ENCODE measurements around the gene RALA. TPM values are rescaled to one million over a fixed set of nuclear protein-coding genes. Genes with fewer than 3 reads are reported as not detected.

Gene RALA, protein sequence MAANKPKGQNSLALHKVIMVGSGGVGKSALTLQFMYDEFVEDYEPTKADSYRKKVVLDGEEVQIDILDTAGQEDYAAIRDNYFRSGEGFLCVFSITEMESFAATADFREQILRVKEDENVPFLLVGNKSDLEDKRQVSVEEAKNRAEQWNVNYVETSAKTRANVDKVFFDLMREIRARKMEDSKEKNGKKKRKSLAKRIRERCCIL
- 42.6 and 44.1 TPM in 2 replicates for total RNA-seq (ENCODE audit: low replicate concordance)
- long read RNA-seq, transcript RALA-201 (5 exons, 2,880 nt) = major isoform, 191 of 215 reads
- long read RNA-seq, partial matches to known transcripts = 6 of 215 reads
- long read RNA-seq, other reads (novel, unspliced or antisense) = 15 of 215 reads

DNA sequence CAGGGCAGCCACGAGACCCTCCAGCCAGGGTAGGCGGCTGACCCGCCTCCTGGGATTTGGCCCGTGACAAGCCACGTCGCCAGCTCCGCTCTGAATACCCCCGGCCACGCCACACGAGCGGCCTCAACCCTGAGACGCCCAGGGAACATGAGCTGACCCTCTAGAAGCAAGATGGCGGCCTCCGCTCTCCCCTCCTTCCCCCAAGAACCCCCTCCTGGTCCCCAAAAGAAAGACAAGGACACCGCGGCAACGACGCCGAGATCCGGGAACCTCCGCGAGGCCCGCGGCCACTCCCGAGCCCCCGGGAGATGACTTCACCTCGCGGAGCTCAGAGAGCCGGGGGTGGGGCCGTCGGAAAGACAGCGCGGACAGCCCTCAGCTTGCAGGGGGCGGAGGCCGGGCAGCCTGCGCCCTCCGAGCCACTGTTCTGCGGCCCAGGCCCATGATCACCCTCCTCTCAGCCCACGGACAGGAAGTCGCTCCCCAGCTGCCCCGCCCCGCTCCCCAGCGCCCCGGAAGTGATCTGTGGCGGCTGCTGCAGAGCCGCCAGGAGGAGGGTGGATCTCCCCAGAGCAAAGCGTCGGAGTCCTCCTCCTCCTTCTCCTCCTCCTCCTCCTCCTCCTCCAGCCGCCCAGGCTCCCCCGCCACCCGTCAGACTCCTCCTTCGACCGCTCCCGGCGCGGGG is at the start of gene RALA:
TSS of gene RALA (plus strand) at position 526 of the 685 bp plus-strand sequence. CDS start 63,096 bp downstream, outside the sequence.
- no peaks in the 10 kb centered on the region for H3K9me3 Mint-ChIP-seq
- TF ChIP-seq, protein P1, sequence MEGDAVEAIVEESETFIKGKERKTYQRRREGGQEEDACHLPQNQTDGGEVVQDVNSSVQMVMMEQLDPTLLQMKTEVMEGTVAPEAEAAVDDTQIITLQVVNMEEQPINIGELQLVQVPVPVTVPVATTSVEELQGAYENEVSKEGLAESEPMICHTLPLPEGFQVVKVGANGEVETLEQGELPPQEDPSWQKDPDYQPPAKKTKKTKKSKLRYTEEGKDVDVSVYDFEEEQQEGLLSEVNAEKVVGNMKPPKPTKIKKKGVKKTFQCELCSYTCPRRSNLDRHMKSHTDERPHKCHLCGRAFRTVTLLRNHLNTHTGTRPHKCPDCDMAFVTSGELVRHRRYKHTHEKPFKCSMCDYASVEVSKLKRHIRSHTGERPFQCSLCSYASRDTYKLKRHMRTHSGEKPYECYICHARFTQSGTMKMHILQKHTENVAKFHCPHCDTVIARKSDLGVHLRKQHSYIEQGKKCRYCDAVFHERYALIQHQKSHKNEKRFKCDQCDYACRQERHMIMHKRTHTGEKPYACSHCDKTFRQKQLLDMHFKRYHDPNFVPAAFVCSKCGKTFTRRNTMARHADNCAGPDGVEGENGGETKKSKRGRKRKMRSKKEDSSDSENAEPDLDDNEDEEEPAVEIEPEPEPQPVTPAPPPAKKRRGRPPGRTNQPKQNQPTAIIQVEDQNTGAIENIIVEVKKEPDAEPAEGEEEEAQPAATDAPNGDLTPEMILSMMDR (conservative IDR thresholded peaks at IDR 0.05) = no peak
- H3K4me1 Mint-ChIP-seq (ENCODE audit: unreplicated experiment) = peaks cover 49% of the 10 kb centered on the region
- peaks cover 7% of the 10 kb centered on the region for H3K36me3 Mint-ChIP-seq
- no peaks in the 10 kb centered on the region for H3K27me3 Mint-ChIP-seq
- H3K27ac Mint-ChIP-seq = peak within 1 kb of the TSS; percentile 93
- H3K4me3 Mint-ChIP-seq = peak within 1 kb of the TSS; percentile 97
- DNase-seq (ENCODE audit: extremely low spot score, unreplicated experiment) = peak; percentile 91

DNA sequence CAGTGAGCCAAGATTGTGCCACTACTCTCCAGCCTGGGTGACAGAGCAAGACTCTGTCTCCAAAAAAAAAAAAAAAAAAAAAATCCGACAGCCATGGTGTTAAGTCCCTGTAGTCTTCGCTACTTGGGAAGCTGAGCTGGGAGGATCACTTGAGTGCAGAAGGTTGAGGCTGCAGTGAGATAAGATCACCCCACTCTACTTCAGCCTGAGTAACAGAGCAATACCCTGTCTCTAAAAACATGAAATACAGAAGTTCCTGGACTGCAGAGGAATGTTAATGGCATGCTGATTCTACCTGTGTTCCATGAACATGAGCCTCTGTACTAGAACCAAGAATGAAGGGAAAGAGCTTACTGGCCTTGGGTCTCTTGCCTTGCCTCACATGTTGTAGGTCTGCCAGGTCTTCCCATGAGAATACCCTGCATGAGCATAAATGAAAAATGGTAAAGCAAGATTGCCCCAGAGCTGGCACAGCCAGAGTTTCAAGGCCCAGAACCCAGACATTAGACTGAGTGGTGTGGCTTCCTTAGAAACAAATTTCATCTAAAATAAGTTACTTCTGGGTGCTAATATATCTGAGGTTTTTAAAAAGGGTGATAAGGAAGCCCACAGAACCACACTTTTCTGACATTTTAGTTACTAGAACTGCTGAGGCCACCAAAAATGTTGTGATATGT is 48.6 kb upstream of the RALA start:
- TF ChIP-seq, protein P1 (conservative IDR thresholded peaks at IDR 0.05) = no peak
- H3K4me1 Mint-ChIP-seq (ENCODE audit: unreplicated experiment) = no peaks in the 10 kb centered on the region
- DNase-seq (ENCODE audit: extremely low spot score, unreplicated experiment) = no peak
- no peak overlapping the region for H3K27ac Mint-ChIP-seq
- H3K36me3 Mint-ChIP-seq = peaks cover 40% of the 10 kb centered on the region
- H3K4me3 Mint-ChIP-seq = no peak overlapping the region
- H3K27me3 Mint-ChIP-seq = no peaks in the 10 kb centered on the region
- H3K9me3 Mint-ChIP-seq = no peaks in the 10 kb centered on the region

DNA sequence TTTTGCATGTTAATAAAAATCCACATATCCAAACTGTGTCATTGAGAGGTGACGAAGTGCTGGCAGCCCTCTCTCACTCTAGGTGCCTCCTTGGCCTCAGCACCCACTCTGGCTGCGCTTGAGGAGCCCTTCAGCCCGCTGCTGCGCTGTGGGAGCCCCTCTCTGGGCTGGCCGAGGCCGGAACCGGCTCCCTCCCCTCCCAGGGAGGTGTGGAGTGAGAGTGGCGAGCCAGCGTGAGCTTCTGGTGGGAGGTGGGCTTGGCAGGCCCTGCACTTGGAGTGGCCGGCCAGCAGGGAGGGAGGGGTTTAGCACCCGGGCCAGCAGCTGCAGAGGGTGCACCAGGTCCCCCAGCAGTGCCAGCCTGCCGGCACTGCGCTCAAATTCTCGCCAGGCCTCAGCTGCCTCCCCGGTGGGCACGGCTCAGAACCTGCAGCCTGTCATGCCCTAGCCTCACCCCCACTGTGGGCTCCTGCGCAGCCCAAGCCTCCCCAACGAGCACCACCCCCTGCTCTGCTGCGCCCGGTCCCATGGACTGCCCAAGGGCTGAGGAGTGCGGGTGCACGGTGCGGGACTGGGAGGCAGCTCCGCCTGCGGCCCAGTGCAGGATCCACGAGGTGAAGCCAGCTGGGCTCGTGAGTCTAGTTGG is 46.0 kb upstream of the RALA start:
- Mint-ChIP-seq H3K36me3 (peaks cover 25% of the 10 kb centered on the region), H3K9me3 (no peaks in the 10 kb centered on the region), H3K4me1 (ENCODE audit: unreplicated experiment) (peaks cover 10% of the 10 kb centered on the region), H3K4me3 (no peak overlapping the region), H3K27me3 (no peaks in the 10 kb centered on the region), H3K27ac (no peak overlapping the region)
- TF ChIP-seq, protein P1 (conservative IDR thresholded peaks at IDR 0.05) = no peak
- DNase-seq (ENCODE audit: extremely low spot score, unreplicated experiment) = no peak

DNA sequence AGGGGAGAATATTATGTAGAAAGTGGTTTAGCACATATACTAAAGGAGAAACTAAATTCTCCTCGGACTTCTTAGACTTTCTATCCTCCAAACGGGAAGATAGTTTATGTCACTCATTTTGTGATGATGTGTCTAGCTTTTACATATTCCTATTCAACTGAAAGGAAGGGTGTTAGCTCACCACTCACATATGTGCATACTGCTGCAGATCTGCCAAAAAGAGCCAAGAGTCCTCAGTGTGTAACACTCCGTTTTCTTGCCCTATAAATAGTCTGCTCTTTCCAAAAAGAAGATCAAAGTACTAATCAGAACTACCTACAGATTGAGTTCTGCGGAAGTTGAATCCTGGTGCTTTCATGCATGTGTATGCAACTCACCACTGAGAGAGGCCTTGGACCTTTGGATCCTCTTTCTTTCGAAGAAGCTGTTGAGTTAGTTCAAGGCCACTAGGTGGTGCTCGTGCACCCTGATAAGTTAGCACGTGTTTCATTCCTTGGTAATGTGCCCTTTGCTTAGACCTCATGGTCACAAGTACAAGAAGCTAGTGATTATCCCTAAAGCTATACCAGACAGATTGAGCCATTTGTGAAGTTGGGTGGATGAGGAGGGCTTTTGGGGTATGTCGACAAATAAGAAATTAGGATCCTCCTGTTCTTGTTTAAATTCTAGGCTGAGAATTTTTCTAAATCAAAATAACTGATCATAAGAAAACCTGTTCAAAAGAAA is 43.1 kb upstream of the RALA start:
- Mint-ChIP-seq H3K9me3 (no peaks in the 10 kb centered on the region), H3K27ac (peak overlapping the region; percentile 30), H3K27me3 (no peaks in the 10 kb centered on the region), H3K4me3 (no peak overlapping the region), H3K36me3 (peaks cover 16% of the 10 kb centered on the region), H3K4me1 (ENCODE audit: unreplicated experiment) (peaks cover 17% of the 10 kb centered on the region)
- TF ChIP-seq, protein P1 (conservative IDR thresholded peaks at IDR 0.05) = peak; percentile 93
- DNase-seq (ENCODE audit: extremely low spot score, unreplicated experiment) = peak; percentile 75

DNA sequence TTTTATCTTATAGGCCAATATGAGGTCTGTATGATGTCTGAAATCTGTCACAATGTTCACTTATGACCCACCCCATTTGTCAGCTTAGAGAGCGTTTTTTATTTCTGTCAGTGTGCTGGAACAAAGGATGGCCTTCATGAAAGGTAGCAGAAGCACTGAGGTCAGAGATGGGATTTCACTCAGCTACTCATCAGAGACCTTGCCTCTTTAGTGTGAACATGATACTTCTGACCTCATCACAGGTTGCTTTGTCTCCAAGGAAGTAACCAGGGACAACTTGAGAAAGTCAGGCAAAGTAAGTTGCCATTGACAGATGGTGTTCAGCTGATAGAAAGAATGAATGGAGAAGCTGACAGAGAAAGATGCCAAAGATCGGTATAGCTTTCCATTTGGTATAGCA is 40.8 kb upstream of the RALA start:
- H3K27ac Mint-ChIP-seq = no peak overlapping the region
- H3K9me3 Mint-ChIP-seq = no peaks in the 10 kb centered on the region
- H3K27me3 Mint-ChIP-seq = no peaks in the 10 kb centered on the region
- TF ChIP-seq, protein P1 (conservative IDR thresholded peaks at IDR 0.05) = no peak
- DNase-seq (ENCODE audit: extremely low spot score, unreplicated experiment) = no peak
- H3K36me3 Mint-ChIP-seq = peaks cover 5% of the 10 kb centered on the region
- peaks cover 17% of the 10 kb centered on the region for H3K4me1 Mint-ChIP-seq (ENCODE audit: unreplicated experiment)
- no peak overlapping the region for H3K4me3 Mint-ChIP-seq
